ENCODE measurements around the gene PPFIBP1. TPM values are rescaled to one million over a fixed set of nuclear protein-coding genes. Genes with fewer than 3 reads are reported as not detected.

Gene PPFIBP1
- total and polyA plus RNA-seq, 2 of the 13 experiments (the other 11 are each of a cell fraction or from before 2014, with no cell fraction given): 16.2 to 21.8 TPM

DNA sequence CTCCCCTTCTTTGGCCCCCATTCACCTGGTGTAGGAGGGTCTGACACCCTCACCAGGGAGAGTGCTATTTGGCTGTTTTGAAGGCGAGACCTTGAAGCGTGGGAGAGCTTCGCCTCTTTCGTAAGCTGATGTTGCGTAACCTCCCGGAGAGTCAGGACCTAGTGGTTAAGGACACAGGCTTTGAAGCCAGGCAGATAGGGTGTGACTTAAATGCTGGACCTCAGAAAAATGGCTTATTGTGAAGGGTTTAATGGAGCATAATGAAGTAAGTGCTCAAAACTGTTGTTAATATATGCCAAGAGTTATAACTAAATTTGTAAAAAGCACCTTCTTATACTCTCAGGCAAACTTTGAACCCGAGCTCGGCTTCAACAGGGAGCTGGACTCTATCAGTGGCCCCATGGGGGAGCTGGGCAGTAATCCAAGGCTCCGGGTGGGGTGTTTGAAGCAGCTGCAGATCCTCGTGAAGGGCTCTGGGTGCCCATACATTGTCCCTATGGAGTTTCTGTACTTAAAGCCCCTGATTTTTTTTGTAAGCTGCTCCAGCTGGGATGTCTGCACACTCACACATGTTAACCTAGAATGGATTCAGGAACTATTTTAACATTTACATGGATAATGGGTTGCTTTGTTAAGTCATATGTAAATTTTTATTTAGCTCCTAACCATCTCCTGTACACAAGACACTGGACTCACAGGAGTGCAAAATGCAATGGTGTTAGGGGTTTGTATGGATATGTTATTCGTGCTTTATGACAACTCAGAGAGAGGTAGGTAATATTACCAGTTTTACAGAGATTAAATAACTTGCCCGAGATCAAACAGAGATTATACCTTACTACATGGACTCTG, 26.0 kb downstream of the PPFIBP1 start (continued):
- peak; percentile 84 for TF ChIP-seq TCF7 (IDR thresholded peaks at IDR 0.05; ENCODE audit: low read depth)
- TF ChIP-seq ZNF530 (CRISPR knock-in tag; IDR thresholded peaks at IDR 0.05; ENCODE audit: low read depth): no peak
- TF ChIP-seq ZNF878 (CRISPR knock-in tag; IDR thresholded peaks at IDR 0.05): peak; percentile 96
- peak; percentile 84 for TF ChIP-seq TP53 (CRISPR knock-in tag; conservative IDR thresholded peaks at IDR 0.05)
- TF ChIP-seq, protein P1, sequence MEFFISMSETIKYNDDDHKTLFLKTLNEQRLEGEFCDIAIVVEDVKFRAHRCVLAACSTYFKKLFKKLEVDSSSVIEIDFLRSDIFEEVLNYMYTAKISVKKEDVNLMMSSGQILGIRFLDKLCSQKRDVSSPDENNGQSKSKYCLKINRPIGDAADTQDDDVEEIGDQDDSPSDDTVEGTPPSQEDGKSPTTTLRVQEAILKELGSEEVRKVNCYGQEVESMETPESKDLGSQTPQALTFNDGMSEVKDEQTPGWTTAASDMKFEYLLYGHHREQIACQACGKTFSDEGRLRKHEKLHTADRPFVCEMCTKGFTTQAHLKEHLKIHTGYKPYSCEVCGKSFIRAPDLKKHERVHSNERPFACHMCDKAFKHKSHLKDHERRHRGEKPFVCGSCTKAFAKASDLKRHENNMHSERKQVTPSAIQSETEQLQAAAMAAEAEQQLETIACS (CRISPR knock-in tag; IDR thresholded peaks at IDR 0.05): no peak
- TF ChIP-seq HNRNPL (IDR thresholded peaks at IDR 0.05; ENCODE audit: low read depth, low read length): no peak
- peak; percentile 80 for TF ChIP-seq KDM6A (CRISPR knock-in tag; IDR thresholded peaks at IDR 0.05; ENCODE audit: low read depth)
- TF ChIP-seq HES4 (CRISPR knock-in tag; IDR thresholded peaks at IDR 0.05; ENCODE audit: borderline replicate concordance): no peak
- TF ChIP-seq ZFY (CRISPR knock-in tag; IDR thresholded peaks at IDR 0.05): peak; percentile 14; the same call in 1 of the 2 replicates
- no peak for TF ChIP-seq PCBP2 (optimal IDR thresholded peaks at IDR 0.05; ENCODE audit: low read depth, low read length, poor library complexity, severe bottlenecking)
- TF ChIP-seq, protein P2, sequence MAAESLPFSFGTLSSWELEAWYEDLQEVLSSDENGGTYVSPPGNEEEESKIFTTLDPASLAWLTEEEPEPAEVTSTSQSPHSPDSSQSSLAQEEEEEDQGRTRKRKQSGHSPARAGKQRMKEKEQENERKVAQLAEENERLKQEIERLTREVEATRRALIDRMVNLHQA (CRISPR knock-in tag; IDR thresholded peaks at IDR 0.05): no peak
- TF ChIP-seq ATAD3A (CRISPR knock-in tag; IDR thresholded peaks at IDR 0.05): no peak
- TF ChIP-seq ARID4A (CRISPR knock-in tag; IDR thresholded peaks at IDR 0.05; ENCODE audit: borderline replicate concordance): peak; percentile 86; the same call in 1 of the 2 replicates
- TF ChIP-seq ZNF7 (CRISPR knock-in tag; IDR thresholded peaks at IDR 0.05): no peak
- TF ChIP-seq PRMT3 (CRISPR knock-in tag; IDR thresholded peaks at IDR 0.05; ENCODE audit: borderline replicate concordance, low read depth): 0 out of 2 replicates have a peak, but pooled peaks have one; percentile 86
- TF ChIP-seq ATF1 (CRISPR knock-in tag; IDR thresholded peaks at IDR 0.05): no peak
- TF ChIP-seq, protein P3, sequence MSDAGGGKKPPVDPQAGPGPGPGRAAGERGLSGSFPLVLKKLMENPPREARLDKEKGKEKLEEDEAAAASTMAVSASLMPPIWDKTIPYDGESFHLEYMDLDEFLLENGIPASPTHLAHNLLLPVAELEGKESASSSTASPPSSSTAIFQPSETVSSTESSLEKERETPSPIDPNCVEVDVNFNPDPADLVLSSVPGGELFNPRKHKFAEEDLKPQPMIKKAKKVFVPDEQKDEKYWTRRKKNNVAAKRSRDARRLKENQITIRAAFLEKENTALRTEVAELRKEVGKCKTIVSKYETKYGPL (CRISPR knock-in tag; IDR thresholded peaks at IDR 0.05): peak; percentile 96; the same call in 1 of the 2 replicates
- TF ChIP-seq NFYC (CRISPR knock-in tag; IDR thresholded peaks at IDR 0.05): peak; percentile 44; the same call in 1 of the 2 replicates
- no peak for TF ChIP-seq ZFP36 (IDR thresholded peaks at IDR 0.05; ENCODE audit: borderline replicate concordance, low read depth, low read length, partially characterized antibody)
- no peak for TF ChIP-seq BCLAF1 (IDR thresholded peaks at IDR 0.05)
